ENCODE results near the gene LSM3. TPM values are rescaled to one million over a fixed set of nuclear protein-coding genes. Genes with fewer than 3 reads are reported as not detected.

Gene LSM3
- total and polyA plus RNA-seq, 9 of the 15 experiments (the other 6 are each of a cell fraction or from before 2014, with no cell fraction given): 33.8 to 203 (median 61.2) TPM

DNA sequence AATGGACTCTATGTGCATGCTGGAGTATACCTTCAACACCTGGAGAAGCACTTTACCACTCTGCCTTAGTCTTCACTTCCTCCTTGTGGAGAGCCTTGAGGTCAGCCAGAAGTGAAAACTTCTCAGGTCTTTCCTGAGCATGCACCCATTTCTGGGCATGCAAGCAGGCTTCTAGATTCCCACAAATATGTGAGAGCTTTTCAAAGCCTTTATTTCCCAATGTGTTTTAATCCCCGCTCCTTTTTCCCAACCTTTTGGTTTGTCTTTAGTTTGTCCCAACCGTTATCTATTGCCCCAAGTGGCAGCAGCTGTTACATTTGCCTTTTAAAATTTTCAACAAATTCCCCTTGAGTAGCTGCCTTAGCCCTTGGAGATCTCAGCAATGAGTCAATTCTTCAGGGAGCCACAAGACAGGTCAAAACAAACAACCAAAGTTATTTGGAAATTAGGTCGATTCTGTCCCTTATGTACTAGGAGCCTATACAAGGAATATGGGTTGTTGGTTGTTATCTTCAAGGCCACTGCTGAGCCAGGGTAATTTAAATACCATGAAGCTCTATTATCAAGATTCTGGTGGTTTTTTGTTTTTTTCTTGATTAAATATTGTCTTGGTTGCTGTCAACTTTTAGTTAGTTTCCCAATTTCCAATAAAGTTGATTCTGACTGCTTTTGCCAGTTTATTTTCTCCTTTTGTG lies 44.4 kb downstream of the LSM3 start (continued):
- TF ChIP-seq ZNF778 (CRISPR knock-in tag; IDR thresholded peaks at IDR 0.05) (no peak), KLF16 (IDR thresholded peaks at IDR 0.05) (no peak), ZNF165 (CRISPR knock-in tag; IDR thresholded peaks at IDR 0.05; ENCODE audit: borderline replicate concordance) (no peak), CBX2 (IDR thresholded peaks at IDR 0.05; ENCODE audit: insufficient read depth, low read length, poor library complexity, severe bottlenecking) (no peak), KAT8 (IDR thresholded peaks at IDR 0.05; ENCODE audit: low read depth) (no peak), ZNF75A (CRISPR knock-in tag; IDR thresholded peaks at IDR 0.05) (no peak), KLF6 (CRISPR knock-in tag; IDR thresholded peaks at IDR 0.05; ENCODE audit: borderline replicate concordance) (no peak), LCOR (CRISPR knock-in tag; IDR thresholded peaks at IDR 0.05) (0 out of 2 replicates have a peak, but pooled peaks have one; percentile 22), MTF1 (CRISPR knock-in tag; IDR thresholded peaks at IDR 0.05; ENCODE audit: borderline replicate concordance) (no peak), POLR2AphosphoS5 (IDR thresholded peaks at IDR 0.05; ENCODE audit: control insufficient read depth, insufficient read depth, low read depth, low read length) (no peak), PPARD (CRISPR knock-in tag; IDR thresholded peaks at IDR 0.05) (no peak)
- TF ChIP-seq, protein P1, sequence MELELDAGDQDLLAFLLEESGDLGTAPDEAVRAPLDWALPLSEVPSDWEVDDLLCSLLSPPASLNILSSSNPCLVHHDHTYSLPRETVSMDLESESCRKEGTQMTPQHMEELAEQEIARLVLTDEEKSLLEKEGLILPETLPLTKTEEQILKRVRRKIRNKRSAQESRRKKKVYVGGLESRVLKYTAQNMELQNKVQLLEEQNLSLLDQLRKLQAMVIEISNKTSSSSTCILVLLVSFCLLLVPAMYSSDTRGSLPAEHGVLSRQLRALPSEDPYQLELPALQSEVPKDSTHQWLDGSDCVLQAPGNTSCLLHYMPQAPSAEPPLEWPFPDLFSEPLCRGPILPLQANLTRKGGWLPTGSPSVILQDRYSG (tag; conservative IDR thresholded peaks at IDR 0.05; ENCODE audit: low read depth): no peak
- TF ChIP-seq, protein P2, sequence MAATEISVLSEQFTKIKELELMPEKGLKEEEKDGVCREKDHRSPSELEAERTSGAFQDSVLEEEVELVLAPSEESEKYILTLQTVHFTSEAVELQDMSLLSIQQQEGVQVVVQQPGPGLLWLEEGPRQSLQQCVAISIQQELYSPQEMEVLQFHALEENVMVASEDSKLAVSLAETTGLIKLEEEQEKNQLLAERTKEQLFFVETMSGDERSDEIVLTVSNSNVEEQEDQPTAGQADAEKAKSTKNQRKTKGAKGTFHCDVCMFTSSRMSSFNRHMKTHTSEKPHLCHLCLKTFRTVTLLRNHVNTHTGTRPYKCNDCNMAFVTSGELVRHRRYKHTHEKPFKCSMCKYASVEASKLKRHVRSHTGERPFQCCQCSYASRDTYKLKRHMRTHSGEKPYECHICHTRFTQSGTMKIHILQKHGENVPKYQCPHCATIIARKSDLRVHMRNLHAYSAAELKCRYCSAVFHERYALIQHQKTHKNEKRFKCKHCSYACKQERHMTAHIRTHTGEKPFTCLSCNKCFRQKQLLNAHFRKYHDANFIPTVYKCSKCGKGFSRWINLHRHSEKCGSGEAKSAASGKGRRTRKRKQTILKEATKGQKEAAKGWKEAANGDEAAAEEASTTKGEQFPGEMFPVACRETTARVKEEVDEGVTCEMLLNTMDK (IDR thresholded peaks at IDR 0.05; ENCODE audit: borderline replicate concordance, insufficient read depth, low read depth, low read length, poor library complexity, severe bottlenecking): no peak
- TF ChIP-seq, protein P3, sequence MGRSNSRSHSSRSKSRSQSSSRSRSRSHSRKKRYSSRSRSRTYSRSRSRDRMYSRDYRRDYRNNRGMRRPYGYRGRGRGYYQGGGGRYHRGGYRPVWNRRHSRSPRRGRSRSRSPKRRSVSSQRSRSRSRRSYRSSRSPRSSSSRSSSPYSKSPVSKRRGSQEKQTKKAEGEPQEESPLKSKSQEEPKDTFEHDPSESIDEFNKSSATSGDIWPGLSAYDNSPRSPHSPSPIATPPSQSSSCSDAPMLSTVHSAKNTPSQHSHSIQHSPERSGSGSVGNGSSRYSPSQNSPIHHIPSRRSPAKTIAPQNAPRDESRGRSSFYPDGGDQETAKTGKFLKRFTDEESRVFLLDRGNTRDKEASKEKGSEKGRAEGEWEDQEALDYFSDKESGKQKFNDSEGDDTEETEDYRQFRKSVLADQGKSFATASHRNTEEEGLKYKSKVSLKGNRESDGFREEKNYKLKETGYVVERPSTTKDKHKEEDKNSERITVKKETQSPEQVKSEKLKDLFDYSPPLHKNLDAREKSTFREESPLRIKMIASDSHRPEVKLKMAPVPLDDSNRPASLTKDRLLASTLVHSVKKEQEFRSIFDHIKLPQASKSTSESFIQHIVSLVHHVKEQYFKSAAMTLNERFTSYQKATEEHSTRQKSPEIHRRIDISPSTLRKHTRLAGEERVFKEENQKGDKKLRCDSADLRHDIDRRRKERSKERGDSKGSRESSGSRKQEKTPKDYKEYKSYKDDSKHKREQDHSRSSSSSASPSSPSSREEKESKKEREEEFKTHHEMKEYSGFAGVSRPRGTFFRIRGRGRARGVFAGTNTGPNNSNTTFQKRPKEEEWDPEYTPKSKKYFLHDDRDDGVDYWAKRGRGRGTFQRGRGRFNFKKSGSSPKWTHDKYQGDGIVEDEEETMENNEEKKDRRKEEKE (IDR thresholded peaks at IDR 0.05; ENCODE audit: borderline replicate concordance in 1 of 2, control insufficient read depth in 1 of 2, low read depth in 2 of 2, low read length in 1 of 2): no peak
- TF ChIP-seq, protein P4, sequence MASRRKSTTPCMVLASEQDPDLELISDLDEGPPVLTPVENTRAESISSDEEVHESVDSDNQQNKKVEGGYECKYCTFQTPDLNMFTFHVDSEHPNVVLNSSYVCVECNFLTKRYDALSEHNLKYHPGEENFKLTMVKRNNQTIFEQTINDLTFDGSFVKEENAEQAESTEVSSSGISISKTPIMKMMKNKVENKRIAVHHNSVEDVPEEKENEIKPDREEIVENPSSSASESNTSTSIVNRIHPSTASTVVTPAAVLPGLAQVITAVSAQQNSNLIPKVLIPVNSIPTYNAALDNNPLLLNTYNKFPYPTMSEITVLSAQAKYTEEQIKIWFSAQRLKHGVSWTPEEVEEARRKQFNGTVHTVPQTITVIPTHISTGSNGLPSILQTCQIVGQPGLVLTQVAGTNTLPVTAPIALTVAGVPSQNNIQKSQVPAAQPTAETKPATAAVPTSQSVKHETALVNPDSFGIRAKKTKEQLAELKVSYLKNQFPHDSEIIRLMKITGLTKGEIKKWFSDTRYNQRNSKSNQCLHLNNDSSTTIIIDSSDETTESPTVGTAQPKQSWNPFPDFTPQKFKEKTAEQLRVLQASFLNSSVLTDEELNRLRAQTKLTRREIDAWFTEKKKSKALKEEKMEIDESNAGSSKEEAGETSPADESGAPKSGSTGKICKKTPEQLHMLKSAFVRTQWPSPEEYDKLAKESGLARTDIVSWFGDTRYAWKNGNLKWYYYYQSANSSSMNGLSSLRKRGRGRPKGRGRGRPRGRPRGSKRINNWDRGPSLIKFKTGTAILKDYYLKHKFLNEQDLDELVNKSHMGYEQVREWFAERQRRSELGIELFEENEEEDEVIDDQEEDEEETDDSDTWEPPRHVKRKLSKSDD (conservative IDR thresholded peaks at IDR 0.05; ENCODE audit: low read length): no peak
- TF ChIP-seq, protein P5, sequence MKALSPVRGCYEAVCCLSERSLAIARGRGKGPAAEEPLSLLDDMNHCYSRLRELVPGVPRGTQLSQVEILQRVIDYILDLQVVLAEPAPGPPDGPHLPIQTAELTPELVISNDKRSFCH (CRISPR knock-in tag; IDR thresholded peaks at IDR 0.05): no peak
- TF ChIP-seq, protein P5 (tag; IDR thresholded peaks at IDR 0.05): no peak; the same call in 1 of the 2 replicates

Data from K562 (cell line).